Gastroesophageal sphincter (tissue), 4 donors: Measurements from ENCODE around the gene FRMPD1. TPM values are rescaled to one million over a fixed set of nuclear protein-coding genes. Genes with fewer than 3 reads are reported as not detected.

Experiments
- ATAC-seq: fragments of 150-250 bp; one replicate; pipeline ENCODE4 v1.9.1; 2016; ENCODE audit warnings: mild to moderate bottlenecking, moderate library complexity
- H3K27ac ChIP-seq, 4 donors: fragments of 200-600 bp; sonication (generic) in 3 of 4; 1 replicate in 3 of 4; 2 replicates in 1 of 4; pipeline ENCODE4 v1.5.1; 2016 to 2019
- H3K27me3 ChIP-seq: fragments of 200-600 bp; sonication (generic); one replicate; pipeline ENCODE4 v1.5.1; 2019
- H3K36me3 ChIP-seq, 2 donors: fragments of 200-600 bp; sonication (generic); one replicate each; pipeline ENCODE4 v1.5.1; 2019; ENCODE audit warnings: control low read depth in 1 of 2
- H3K4me1 ChIP-seq, 3 donors: fragments of 200-600 bp; sonication (generic); 1 replicate in 2 of 3; 2 replicates in 1 of 3; pipeline ENCODE4 v1.5.1; 2016 to 2019; ENCODE audit warnings: control low read depth in 2 of 3
- H3K4me3 ChIP-seq, 2 donors: fragments of 200-600 bp; sonication (generic); one replicate each; pipeline ENCODE4 v1.5.1; 2019; ENCODE audit warnings: mild to moderate bottlenecking in 1 of 2, moderate library complexity in 1 of 2
- H3K9me3 ChIP-seq, 3 donors: fragments of 200-600 bp; sonication (generic); one replicate each; pipeline ENCODE4 v1.5.1; 2017 to 2019; ENCODE audit warnings: control low read depth in 2 of 3
- CTCF ChIP-seq, 4 experiments: fragments of 200-600 bp in 2 of 4; fragments of 450-650 bp in 2 of 4; sonication (generic) in 1 of 4; IDR thresholded peaks; one replicate each; pipeline ENCODE4 v1.5.1; 2017 to 2019; ENCODE audit warnings: antibody characterized with exemption in 4 of 4, mild to moderate bottlenecking in 2 of 4, moderate library complexity in 2 of 4
- EP300 ChIP-seq: sonication (generic); formaldehyde crosslinking; IDR thresholded peaks from one replicate; pipeline ENCODE4 v1.6.1; 2017; ENCODE audit warnings: antibody characterized with exemption, mild to moderate bottlenecking
- POLR2A ChIP-seq, 2 donors: fragments of 450-650 bp; IDR thresholded peaks; one replicate each; pipeline ENCODE4 v1.6.1; 2017; ENCODE audit warnings: antibody characterized with exemption in 2 of 2, mild to moderate bottlenecking in 2 of 2, moderate library complexity in 1 of 2
- POLR2AphosphoS5 ChIP-seq: sonication (generic); formaldehyde crosslinking; IDR thresholded peaks from one replicate; pipeline ENCODE4 v1.6.1; 2017; ENCODE audit warnings: antibody characterized with exemption
- WGBS, 2 donors: methylation state at CpG; one replicate each; pipeline ENCODE4 v1.1.5; 2018; ENCODE audit warnings: low coverage in 1 of 2; 5-methylcytosine and 5-hydroxymethylcytosine counted together
- total RNA-seq, 4 donors: library from RNA; depleted of rRNA; stranded (reverse); fragments of >200 nt; gene quantifications; one replicate each; pipeline ENCODE4 v1.1.0, GENCODE V29; 2016

The FRMPD1 gene
- total RNA-seq, 4 donors from 2014 or later: 0.27 TPM; not detected in 3

DNA sequence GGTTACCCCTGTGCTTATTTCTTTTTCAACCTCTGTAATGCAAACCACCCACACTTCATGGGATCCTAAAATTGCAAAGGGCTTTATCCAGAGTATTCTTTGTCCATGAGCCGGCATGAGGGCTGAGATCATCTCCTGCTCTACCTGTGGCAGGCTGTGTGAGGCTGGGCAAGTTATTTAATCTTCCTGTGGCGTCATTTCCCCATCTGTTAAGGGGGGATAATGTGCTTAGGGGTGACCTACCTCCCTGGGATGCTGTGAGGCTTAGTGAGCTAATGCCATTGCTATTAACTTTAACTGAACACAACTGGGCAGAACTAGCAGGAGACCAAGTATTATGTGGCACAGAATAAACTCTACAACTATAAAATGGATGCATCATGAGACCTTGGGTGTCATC is 17.0 kb downstream of the FRMPD1 start:
- no peak overlapping the region for H3K4me3 ChIP-seq
- H3K36me3 ChIP-seq: no peaks in the 10 kb centered on the region
- H3K27me3 ChIP-seq: peaks cover 38% of the 10 kb centered on the region
- H3K9me3 ChIP-seq: no peaks in the 10 kb centered on the region
- no peak overlapping the region for H3K27ac ChIP-seq
- no peaks in the 10 kb centered on the region for H3K4me1 ChIP-seq
- no peak for TF ChIP-seq POLR2A (IDR thresholded peaks at IDR 0.05)
- TF ChIP-seq CTCF (IDR thresholded peaks at IDR 0.05): no peak
- no peak for TF ChIP-seq POLR2AphosphoS5
- TF ChIP-seq EP300: no peak
- 37 to 78% methylated on average over 2 of the region's 2 CpGs for WGBS, 2 donors
- ATAC-seq: no peak

- Histone ChIP-seq H3K9me3 (no peaks in the 10 kb centered on the region), H3K36me3 (no peaks in the 10 kb centered on the region), H3K4me1 (no peaks in the 10 kb centered on the region), H3K4me3 (no peak overlapping the region), H3K27me3 (peaks cover 38% of the 10 kb centered on the region), H3K27ac (no peak overlapping the region)
- 20 to 26% methylated on average over 4 to 7 of the region's 9 CpGs for WGBS, 2 donors
- TF ChIP-seq CTCF (IDR thresholded peaks at IDR 0.05) (no peak), POLR2A (IDR thresholded peaks at IDR 0.05) (no peak), EP300 (no peak), POLR2AphosphoS5 (no peak)
- ATAC-seq: no peak
Observed at GRCh38 chr9:37668116-37668601, 17.4 kb downstream of the FRMPD1 start.

GRCh38 chr9:37669232-37669631 is 18.5 kb downstream of the FRMPD1 start:
- no peaks in the 10 kb centered on the region for H3K4me1 ChIP-seq
- peaks cover 44% of the 10 kb centered on the region for H3K27me3 ChIP-seq
- no peaks in the 10 kb centered on the region for H3K36me3 ChIP-seq
- H3K27ac ChIP-seq: no peak overlapping the region
- WGBS, 2 donors: 38 to 67% methylated on average over 4 to 5 of the region's 5 CpGs
- H3K9me3 ChIP-seq: no peaks in the 10 kb centered on the region
- TF ChIP-seq POLR2A (IDR thresholded peaks at IDR 0.05) (no peak), EP300 (no peak), POLR2AphosphoS5 (no peak), CTCF (IDR thresholded peaks at IDR 0.05) (no peak)
- no peak overlapping the region for H3K4me3 ChIP-seq
- ATAC-seq: no peak

DNA sequence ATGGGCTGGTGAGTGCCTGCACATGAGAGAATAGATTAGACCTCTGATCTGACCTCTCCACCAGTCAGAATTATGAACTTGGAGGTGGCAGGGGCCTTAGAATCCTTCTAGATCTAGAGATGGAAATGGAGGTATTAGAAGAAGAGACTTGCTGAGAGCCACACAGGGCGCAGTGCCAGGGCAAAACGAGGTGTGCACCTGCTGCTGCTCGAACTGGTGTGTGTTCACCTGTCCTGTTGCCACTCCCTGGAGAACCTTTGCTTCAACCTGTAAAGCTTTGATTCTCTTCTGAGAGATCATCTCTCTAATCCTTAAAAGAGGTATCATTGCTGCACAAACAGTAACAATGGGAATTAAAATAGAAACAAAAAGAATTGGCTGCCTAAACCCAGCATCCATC is 24.9 kb downstream of the FRMPD1 start:
- Histone ChIP-seq H3K9me3 (no peaks in the 10 kb centered on the region), H3K4me3 (no peak overlapping the region), H3K27me3 (peaks cover 20% of the 10 kb centered on the region), H3K36me3 (no peaks in the 10 kb centered on the region), H3K27ac (no peak overlapping the region), H3K4me1 (no peaks in the 10 kb centered on the region)
- TF ChIP-seq CTCF (IDR thresholded peaks at IDR 0.05): no peak
- no peak for TF ChIP-seq EP300
- no peak for TF ChIP-seq POLR2A (IDR thresholded peaks at IDR 0.05)
- no peak for TF ChIP-seq POLR2AphosphoS5
- WGBS, 2 donors: 82% methylated on average over 3 of the region's 3 CpGs; no CpG with 5 or more reads in 1 of the 2 donors
- ATAC-seq: no peak

DNA sequence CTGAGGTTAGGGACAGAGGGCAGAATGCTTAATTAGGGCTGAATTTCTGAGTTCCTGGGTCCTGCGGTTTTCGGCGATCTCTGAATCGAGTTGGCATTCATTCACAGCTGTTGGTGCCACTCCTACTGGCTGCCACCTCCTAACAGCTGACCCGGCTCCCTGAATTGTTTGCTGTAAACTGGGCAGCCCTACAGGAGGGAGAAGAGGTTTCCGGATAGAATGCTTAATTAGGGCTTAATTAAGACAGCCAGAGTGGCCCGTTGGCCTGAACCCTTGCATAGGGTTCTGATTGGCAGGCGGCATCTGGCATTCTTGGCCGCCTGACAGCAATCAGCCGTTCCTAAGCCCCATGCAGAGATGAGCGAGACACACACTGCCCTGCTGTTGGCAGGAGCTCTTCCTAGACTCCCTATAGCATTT is 25.7 kb downstream of the FRMPD1 start:
- H3K4me1 ChIP-seq: no peaks in the 10 kb centered on the region
- no peaks in the 10 kb centered on the region for H3K36me3 ChIP-seq
- no peak for ATAC-seq
- peaks cover 20% of the 10 kb centered on the region for H3K27me3 ChIP-seq
- H3K4me3 ChIP-seq: no peak overlapping the region
- TF ChIP-seq CTCF (IDR thresholded peaks at IDR 0.05): no peak
- TF ChIP-seq POLR2A (IDR thresholded peaks at IDR 0.05): no peak
- TF ChIP-seq POLR2AphosphoS5: no peak
- TF ChIP-seq EP300: no peak
- H3K9me3 ChIP-seq: no peaks in the 10 kb centered on the region
- WGBS, 2 donors: 54% methylated on average over 6 of the region's 11 CpGs; no CpG with 5 or more reads in 1 of the 2 donors
- H3K27ac ChIP-seq: no peak overlapping the region
